Endothelial cell of umbilical vein (primary cell): ENCODE results near the gene SPRR3. TPM values are rescaled to one million over a fixed set of nuclear protein-coding genes. Genes with fewer than 3 reads are reported as not detected.

Source experiments
- BruUV-seq: library from RNA; stranded (reverse); fragments of 400-500 nt; replicated peaks from 2 replicates; lab custom pipeline; 2021; lab: Mats Ljungman, UMichigan
- CTCF ChIA-PET: fragments of 300-600, 350-600 bp; sonication (Branson Sonifier 250); formaldehyde crosslinking; loops from one replicate; lab custom pipeline; 2021; ENCODE audit warnings: antibody characterized with exemption, inconsistent platforms; lab: Charles Lee
- POLR2A ChIA-PET: fragments of 300-600, 350-600 bp; sonication (Branson Sonifier 250); formaldehyde crosslinking; loops from one replicate; lab custom pipeline; 2021; ENCODE audit warnings: antibody characterized with exemption, inconsistent platforms; lab: Charles Lee
- DNase-seq: peaks from one replicate; pipeline ENCODE4 v3.0.0-alpha.2; 2011; ENCODE audit warnings: low read depth, low spot score
- FAIRE-seq: peaks from 2 replicates; lab custom pipeline; 2011; peaks lifted over from hg19 to GRCh38; lab: Jason Lieb, UNC
- H2AFZ ChIP-seq: 2 replicates; pipeline ENCODE4 v1.6.0; 2012; ENCODE audit warnings: low read depth, low read length, control low read depth, inconsistent platforms
- H3K27ac ChIP-seq: 2 replicates; pipeline ENCODE4 v1.5.1; 2011; ENCODE audit warnings: low read depth, mild to moderate bottlenecking, control low read depth, low read length, moderate library complexity; ENCODE audit not compliant: insufficient read depth
- H3K27me3 ChIP-seq, 2 experiments: 2 replicates each; pipeline versions ENCODE4 v1.6.0 to v1.6.1; 2011; ENCODE audit warnings: low read length in 2 of 2, mixed read lengths in 1 of 2; ENCODE audit not compliant: control insufficient read depth in 2 of 2, insufficient read depth in 2 of 2
- H3K36me3 ChIP-seq, 2 experiments: 2 replicates in 1 of 2; 3 replicates in 1 of 2; pipeline ENCODE4 v1.5.1; 2011; ENCODE audit warnings: low read length in 2 of 2, mild to moderate bottlenecking in 1 of 2, moderate library complexity in 1 of 2; ENCODE audit not compliant: control insufficient read depth in 2 of 2, insufficient read depth in 2 of 2; ENCODE audit errors: extremely low read depth in 1 of 2
- H3K4me1 ChIP-seq: 3 replicates; pipeline ENCODE4 v1.5.1; 2011; ENCODE audit warnings: mild to moderate bottlenecking, low read length; ENCODE audit not compliant: control insufficient read depth, insufficient read depth; ENCODE audit errors: extremely low read depth
- H3K4me2 ChIP-seq: 2 replicates; pipeline ENCODE4 v1.6.1; 2011; ENCODE audit warnings: low read length, control low read depth, mixed read lengths; ENCODE audit not compliant: insufficient read depth
- H3K4me3 ChIP-seq, 3 experiments: fragments of 200-600 bp in 1 of 3; sonication (generic), shearing (Covaris generic) in 1 of 3; replicated peaks in 1 of 3; 2 replicates each; pipeline ENCODE4 v1.5.1; 2011 to 2016; ENCODE audit warnings: control low read depth in 3 of 3, low read length in 3 of 3, mild to moderate bottlenecking in 2 of 3, inconsistent platforms in 1 of 3, low read depth in 1 of 3, moderate library complexity in 1 of 3; ENCODE audit not compliant: insufficient read depth in 1 of 3
- H3K79me2 ChIP-seq: 2 replicates; pipeline ENCODE4 v1.6.0; 2012; ENCODE audit warnings: low read length, inconsistent platforms; ENCODE audit not compliant: control insufficient read depth, insufficient read depth
- H3K9ac ChIP-seq: replicated peaks from 2 replicates; pipeline ENCODE3; 2011; ENCODE audit warnings: low read length, control low read depth; ENCODE audit not compliant: insufficient read depth; ENCODE audit errors: extremely low read depth
- H3K9me1 ChIP-seq: replicated peaks from 3 replicates; pipeline ENCODE4 v1.6.0; 2011; ENCODE audit warnings: mild to moderate bottlenecking, low read length; ENCODE audit not compliant: control insufficient read depth, insufficient read depth; ENCODE audit errors: extremely low read depth
- H3K9me3 ChIP-seq: replicated peaks from 2 replicates; pipeline ENCODE4 v1.5.1; 2012; ENCODE audit warnings: low read length, inconsistent platforms; ENCODE audit not compliant: control insufficient read depth, insufficient read depth
- H4K20me1 ChIP-seq: replicated peaks from 2 replicates; pipeline ENCODE3; 2011; ENCODE audit warnings: mild to moderate bottlenecking, low read length; ENCODE audit not compliant: control insufficient read depth, insufficient read depth; ENCODE audit errors: extremely low read depth
- EZH2 ChIP-seq: IDR thresholded peaks from 2 replicates; pipeline ENCODE4 v1.6.1; 2012; ENCODE audit warnings: borderline replicate concordance, low read depth, mild to moderate bottlenecking, moderate library complexity, low read length, inconsistent platforms; ENCODE audit not compliant: severe bottlenecking
- FOS ChIP-seq: IDR thresholded peaks from 2 replicates; pipeline ENCODE4 v1.6.1; 2011; ENCODE audit warnings: mild to moderate bottlenecking, low read length, moderate library complexity, borderline replicate concordance; ENCODE audit not compliant: insufficient read depth
- GATA2 ChIP-seq: IDR thresholded peaks from 2 replicates; pipeline ENCODE4 v1.7.0; 2011; ENCODE audit warnings: low read depth, mild to moderate bottlenecking, moderate library complexity, mixed read lengths, low read length; ENCODE audit not compliant: insufficient read length, insufficient read depth
- JUN ChIP-seq: IDR thresholded peaks from 2 replicates; pipeline ENCODE4 v1.6.1; 2011; ENCODE audit warnings: borderline replicate concordance, low read depth; ENCODE audit not compliant: insufficient read length, insufficient read depth
- MAX ChIP-seq: IDR thresholded peaks from 2 replicates; pipeline ENCODE4 v1.6.1; 2011; ENCODE audit not compliant: insufficient read depth, insufficient read length
- MYC ChIP-seq: IDR thresholded peaks from one replicate; pipeline ENCODE4 v1.6.1; 2011; ENCODE audit warnings: mild to moderate bottlenecking, low read depth, low read length
- POLR2A ChIP-seq: IDR thresholded peaks from 2 replicates; pipeline ENCODE4 v1.6.1; 2012; ENCODE audit warnings: low read depth, mild to moderate bottlenecking, control low read depth, low read length
- POLR2AphosphoS5 ChIP-seq: IDR thresholded peaks from 2 replicates; pipeline ENCODE4 v1.6.1; 2012; ENCODE audit warnings: low read depth, mild to moderate bottlenecking, control low read depth, low read length, moderate library complexity; ENCODE audit not compliant: insufficient read depth
- dilution Hi-C: fragments of 300-500 bp; cut with MboI; formaldehyde crosslinking; loops from one replicate; pipeline ENCODE4 v1.15.0; 2019; ENCODE audit warnings: low sequenced_read_pairs; ENCODE audit not compliant: extremely low pct_ligation_motif_present
- intact Hi-C: fragments of 100-400 bp; cut with micrococcal nuclease; formaldehyde crosslinking; loops from one replicate; pipeline ENCODE4 v1.10.0; 2022
- polyA plus RNA-seq, 4 experiments: library from polyadenylated mRNA; depleted of rRNA in 3 of 4; stranded (reverse) in 3 of 4; unstranded in 1 of 4; fragments of >200 nt; gene quantifications; 2 replicates each; pipeline versions ENCODE4 v1.2.1 to v1.2.3, GENCODE V29; 2011 to 2012; ENCODE audit warnings: missing spikeins in 1 of 4
- small RNA-seq: library from RNA; depleted of rRNA; stranded (forward); fragments of <200 nt; gene quantifications from one replicate; pipeline ENCODE3, GENCODE V24; 2012; ENCODE audit warnings: low replicate concordance, low read depth; ENCODE audit not compliant: insufficient read depth, insufficient read length
- total RNA-seq: library from RNA; stranded (reverse); gene quantifications from 2 replicates; pipeline ENCODE4 v1.2.3, GENCODE V29; 2021
- TF ChIP-seq, protein P1 (sequence below), 2 donors: IDR thresholded peaks; 1 replicate in 1 of 2; 2 replicates in 1 of 2; pipeline ENCODE4 v1.5.1; 2011; ENCODE audit warnings: low read length in 2 of 2, mild to moderate bottlenecking in 2 of 2, moderate library complexity in 2 of 2, control low read depth in 1 of 2, inconsistent platforms in 1 of 2, low read depth in 1 of 2; ENCODE audit not compliant: insufficient read depth in 1 of 2; ENCODE audit errors: extremely low read depth in 1 of 2

The SPRR3 gene
- total and polyA plus RNA-seq, 2 donors (not counting 3 experiments of a cell fraction or from before 2014, with no cell fraction given), result not detected

GRCh38 chr1:153049211-153049610 lies 47.7 kb downstream of the SPRR3 start:
- no peaks in the 10 kb centered on the region for H3K9me1 ChIP-seq
- no peak overlapping the region for H3K9ac ChIP-seq
- no peak for TF ChIP-seq MYC
- TF ChIP-seq, protein P1, sequence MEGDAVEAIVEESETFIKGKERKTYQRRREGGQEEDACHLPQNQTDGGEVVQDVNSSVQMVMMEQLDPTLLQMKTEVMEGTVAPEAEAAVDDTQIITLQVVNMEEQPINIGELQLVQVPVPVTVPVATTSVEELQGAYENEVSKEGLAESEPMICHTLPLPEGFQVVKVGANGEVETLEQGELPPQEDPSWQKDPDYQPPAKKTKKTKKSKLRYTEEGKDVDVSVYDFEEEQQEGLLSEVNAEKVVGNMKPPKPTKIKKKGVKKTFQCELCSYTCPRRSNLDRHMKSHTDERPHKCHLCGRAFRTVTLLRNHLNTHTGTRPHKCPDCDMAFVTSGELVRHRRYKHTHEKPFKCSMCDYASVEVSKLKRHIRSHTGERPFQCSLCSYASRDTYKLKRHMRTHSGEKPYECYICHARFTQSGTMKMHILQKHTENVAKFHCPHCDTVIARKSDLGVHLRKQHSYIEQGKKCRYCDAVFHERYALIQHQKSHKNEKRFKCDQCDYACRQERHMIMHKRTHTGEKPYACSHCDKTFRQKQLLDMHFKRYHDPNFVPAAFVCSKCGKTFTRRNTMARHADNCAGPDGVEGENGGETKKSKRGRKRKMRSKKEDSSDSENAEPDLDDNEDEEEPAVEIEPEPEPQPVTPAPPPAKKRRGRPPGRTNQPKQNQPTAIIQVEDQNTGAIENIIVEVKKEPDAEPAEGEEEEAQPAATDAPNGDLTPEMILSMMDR (IDR thresholded peaks at IDR 0.05; ENCODE audit: extremely low read depth in 1 of 2, insufficient read depth in 1 of 2, low read depth in 1 of 2, low read length in 2 of 2), result no peak
- no peak for TF ChIP-seq POLR2AphosphoS5
- no peak for TF ChIP-seq GATA2
- TF ChIP-seq POLR2A, result no peak
- no peak for TF ChIP-seq EZH2
- TF ChIP-seq FOS, result no peak
- TF ChIP-seq JUN, result no peak
- TF ChIP-seq MAX, result no peak
- no peaks in the 10 kb centered on the region for H3K4me1 ChIP-seq
- intact Hi-C loops (no loop called here), dilution Hi-C loops (no loop called here)
- H3K4me2 ChIP-seq, result no peak overlapping the region
- no peak overlapping the region for H2AFZ ChIP-seq
- H3K9me3 ChIP-seq, result no peaks in the 10 kb centered on the region
- no peak overlapping the region for H3K4me3 ChIP-seq
- no peak for DNase-seq
- no peaks in the 10 kb centered on the region for H3K79me2 ChIP-seq
- no TSS peak for BruUV-seq
- H3K27me3 ChIP-seq, result no peaks in the 10 kb centered on the region
- H4K20me1 ChIP-seq, result no peaks in the 10 kb centered on the region
- no peak overlapping the region for H3K27ac ChIP-seq
- no peak for FAIRE-seq
- H3K36me3 ChIP-seq, result no peaks in the 10 kb centered on the region
- POLR2A ChIA-PET, result no interaction called here
- CTCF ChIA-PET, result no interaction called here

Small RNA genes within 50 kb of the gene (small RNA-seq; reads per million reads assigned to genes)
- gene AL356867.1 (not detected), gene RF00322 (not detected), gene SPRR1A (not detected)

Other genes with a start within 250 kb of the SPRR3 start
- gene KPRP, start 243.7 kb upstream of the SPRR3 start, total RNA-seq, result not detected in 2 replicates
- gene KPRP, start 243.7 kb upstream of the SPRR3 start, polyA plus RNA-seq, result not detected in 2 replicates
- gene LCE1F, start 226.6 kb upstream of the SPRR3 start, total RNA-seq, result not detected in 2 replicates
- not detected in 2 replicates for gene LCE1F, start 226.6 kb upstream of the SPRR3 start, polyA plus RNA-seq
- gene LCE1E, start 215.5 kb upstream of the SPRR3 start, total RNA-seq, result not detected in 2 replicates
- not detected in 2 replicates for gene LCE1E, start 215.5 kb upstream of the SPRR3 start, polyA plus RNA-seq
- not detected in 2 replicates for gene LCE1D, start 205.0 kb upstream of the SPRR3 start, total RNA-seq
- not detected in 2 replicates for gene LCE1D, start 205.0 kb upstream of the SPRR3 start, polyA plus RNA-seq
- gene LCE1C, start 195.1 kb upstream of the SPRR3 start, total RNA-seq, result not detected in 2 replicates
- gene LCE1C, start 195.1 kb upstream of the SPRR3 start, polyA plus RNA-seq, result not detected in 2 replicates
- not detected in 2 replicates for gene LCE1B, start 189.8 kb upstream of the SPRR3 start, total RNA-seq
- gene LCE1B, start 189.8 kb upstream of the SPRR3 start, polyA plus RNA-seq, result not detected in 2 replicates
- not detected in 2 replicates for gene LCE1A, start 174.3 kb upstream of the SPRR3 start, total RNA-seq
- gene LCE1A, start 174.3 kb upstream of the SPRR3 start, polyA plus RNA-seq, result not detected in 2 replicates
- not detected in 2 replicates for gene LCE6A, start 158.9 kb upstream of the SPRR3 start, total RNA-seq
- gene LCE6A, start 158.9 kb upstream of the SPRR3 start, polyA plus RNA-seq, result not detected in 2 replicates
- gene LCE7A, start 141.8 kb upstream of the SPRR3 start, total RNA-seq, result not detected in 2 replicates
- not detected in 2 replicates for gene LCE7A, start 141.8 kb upstream of the SPRR3 start, polyA plus RNA-seq
- not detected in 2 replicates for gene SMCP, start 123.4 kb upstream of the SPRR3 start, total RNA-seq
- gene SMCP, start 123.4 kb upstream of the SPRR3 start, polyA plus RNA-seq, result not detected in 2 replicates
- gene IVL, start 93.2 kb upstream of the SPRR3 start, total RNA-seq, result not detected in 2 replicates
- gene IVL, start 93.2 kb upstream of the SPRR3 start, polyA plus RNA-seq, result not detected in 2 replicates
- gene SPRR5, start 54.5 kb upstream of the SPRR3 start, total RNA-seq, result not detected in 2 replicates
- gene SPRR5, start 54.5 kb upstream of the SPRR3 start, polyA plus RNA-seq, result not detected in 2 replicates
- gene SPRR4, start 31.1 kb upstream of the SPRR3 start, total RNA-seq, result not detected in 2 replicates
- not detected in 2 replicates for gene SPRR4, start 31.1 kb upstream of the SPRR3 start, polyA plus RNA-seq
- gene SPRR1A, start 17.7 kb upstream of the SPRR3 start, total RNA-seq, result not detected in 2 replicates
- not detected in 2 replicates for gene SPRR1A, start 17.7 kb upstream of the SPRR3 start, polyA plus RNA-seq
- not detected in 2 replicates for gene SPRR1B, start 29.5 kb downstream of the SPRR3 start, total RNA-seq
- gene SPRR1B, start 29.5 kb downstream of the SPRR3 start, polyA plus RNA-seq, result not detected in 2 replicates
- not detected in 2 replicates for gene SPRR2D, start 39.4 kb downstream of the SPRR3 start, total RNA-seq
- gene SPRR2D, start 39.4 kb downstream of the SPRR3 start, polyA plus RNA-seq, result not detected in 2 replicates
- not detected in 2 replicates for gene SPRR2A, start 55.8 kb downstream of the SPRR3 start, total RNA-seq
- not detected in 2 replicates for gene SPRR2A, start 55.8 kb downstream of the SPRR3 start, polyA plus RNA-seq
- gene SPRR2B, start 69.9 kb downstream of the SPRR3 start, total RNA-seq, result not detected in 2 replicates
- not detected in 2 replicates for gene SPRR2B, start 69.9 kb downstream of the SPRR3 start, polyA plus RNA-seq
- gene SPRR2E, start 92.8 kb downstream of the SPRR3 start, total RNA-seq, result not detected in 2 replicates
- gene SPRR2E, start 92.8 kb downstream of the SPRR3 start, polyA plus RNA-seq, result not detected in 2 replicates
- gene SPRR2F, start 111.8 kb downstream of the SPRR3 start, total RNA-seq, result not detected in 2 replicates
- not detected in 2 replicates for gene SPRR2F, start 111.8 kb downstream of the SPRR3 start, polyA plus RNA-seq
- gene SPRR2G, start 149.1 kb downstream of the SPRR3 start, total RNA-seq, result not detected in 2 replicates
- not detected in 2 replicates for gene SPRR2G, start 149.1 kb downstream of the SPRR3 start, polyA plus RNA-seq
- not detected in 2 replicates for gene LELP1, start 201.7 kb downstream of the SPRR3 start, total RNA-seq
- gene LELP1, start 201.7 kb downstream of the SPRR3 start, polyA plus RNA-seq, result not detected in 2 replicates
- not detected in 2 replicates for gene PRR9, start 215.8 kb downstream of the SPRR3 start, total RNA-seq
- gene PRR9, start 215.8 kb downstream of the SPRR3 start, polyA plus RNA-seq, result not detected in 2 replicates